Fibroblast of pulmonary artery (primary cell): ENCODE data around the gene ERICH3.
"Not testable (repeated sequence)": the region's sequence is repeated elsewhere in the genome, so short reads cannot be mapped to it uniquely, and the experiment has no call there.

Source experiments
- DNase-seq: peaks from one replicate; pipeline ENCODE4 v3.0.0-alpha.2; 2010; ENCODE audit warnings: low read depth
- H3K4me3 ChIP-seq: replicated peaks from 2 replicates; pipeline ENCODE4 v1.5.1; 2011; ENCODE audit warnings: low read depth, mild to moderate bottlenecking, control low read depth, low read length, moderate library complexity
- CTCF ChIP-seq: IDR thresholded peaks from 2 replicates; pipeline ENCODE4 v1.5.1; 2011; ENCODE audit warnings: mild to moderate bottlenecking, control low read depth, low read length, inconsistent platforms; ENCODE audit errors: missing control alignments

Gene ERICH3

GRCh38 chr1:74681851-74682250 is 8.3 kb upstream of the ERICH3 start:
- no peak for DNase-seq
- TF ChIP-seq CTCF, result no peak
- no peak overlapping the region for H3K4me3 ChIP-seq

- H3K4me3 ChIP-seq, result no peak overlapping the region
- no peak for DNase-seq
- no peak for TF ChIP-seq CTCF
These were observed 7.9 kb upstream of the ERICH3 start for GRCh38 chr1:74681449-74681848.

GRCh38 chr1:74681001-74681400 is 7.4 kb upstream of the ERICH3 start:
- no peak for DNase-seq
- H3K4me3 ChIP-seq, result no peak overlapping the region
- no peak for TF ChIP-seq CTCF

- no peak for DNase-seq
These were observed 6.2 kb upstream of the ERICH3 start for GRCh38 chr1:74679811-74680210.

GRCh38 chr1:74677926-74678325 is 4.3 kb upstream of the ERICH3 start:
- no peak overlapping the region for H3K4me3 ChIP-seq
- no peak for DNase-seq
- no peak for TF ChIP-seq CTCF

More at GRCh38 chr1:74679811-74680210, 6.2 kb upstream of the ERICH3 start:
- no peak for TF ChIP-seq CTCF
- no peak overlapping the region for H3K4me3 ChIP-seq

- DNase-seq, result no peak
- no peak overlapping the region for H3K4me3 ChIP-seq
- no peak for TF ChIP-seq CTCF
These were observed 871 bp upstream of the ERICH3 start for GRCh38 chr1:74674278-74675048.

- not testable (repeated sequence) for DNase-seq, H3K4me3 ChIP-seq
These were observed 2.7 kb downstream of the ERICH3 start for GRCh38 chr1:74670866-74671265.
